ENCODE results near the gene NAA40.

Gene NAA40

DNA sequence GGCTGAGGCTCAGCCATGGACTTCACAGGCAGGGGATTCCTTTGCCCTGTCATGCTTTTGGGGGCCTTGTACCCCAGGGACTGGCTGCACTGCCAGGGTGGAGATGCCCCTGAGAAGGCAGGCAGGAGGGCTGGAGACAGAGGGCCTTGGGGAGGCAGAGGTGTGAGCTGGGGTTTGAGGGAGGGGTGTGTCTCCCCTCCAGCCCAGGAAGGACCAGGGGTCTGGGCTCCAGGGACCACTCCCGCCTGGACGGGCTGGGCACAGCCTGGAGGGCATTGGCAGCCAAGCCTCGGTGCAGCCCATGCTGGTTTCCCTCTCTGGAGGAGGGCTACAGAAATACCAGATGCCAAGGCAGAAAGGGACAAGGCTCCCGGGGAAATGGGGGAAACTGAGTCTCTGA, 66.9 kb downstream of the NAA40 start:
- DNase-seq (ENCODE audit: insufficient read length, low spot score) (no peak), FAIRE-seq (no peak)

- DNase-seq (ENCODE audit: insufficient read length, low spot score) (no peak), FAIRE-seq (no peak)
Observed at GRCh38 chr11:64006398-64006797, 67.6 kb downstream of the NAA40 start.
